ENCODE data around the gene TSACC.
"Not testable (repeated sequence)": the region's sequence is repeated elsewhere in the genome, so short reads cannot be mapped to it uniquely, and the experiment has no call there.

TSACC gene

DNA sequence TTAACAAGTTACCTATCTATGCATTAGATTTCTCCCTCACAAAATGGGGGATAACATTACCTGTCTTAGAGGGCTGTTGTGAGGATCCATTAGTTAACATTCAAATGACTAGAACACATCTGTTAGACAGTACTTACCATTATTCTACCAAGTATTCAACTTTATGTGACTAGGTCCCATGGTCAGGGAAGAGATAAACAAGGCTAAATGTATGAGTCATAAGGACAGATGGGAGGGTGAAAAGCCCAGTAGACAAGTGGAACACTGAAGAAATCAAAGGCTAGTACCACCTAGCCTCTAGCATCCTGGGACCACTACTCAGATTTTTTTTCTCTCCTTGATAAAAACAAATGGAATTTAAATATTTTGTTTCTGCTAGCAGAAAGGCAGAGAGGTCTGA, 30.2 kb upstream of the TSACC start:
- Histone ChIP-seq H3K27ac (ENCODE audit: low read depth, low read length) (no peak overlapping the region), H3K27me3 (ENCODE audit: control insufficient read depth in 5 of 5, insufficient read depth in 4 of 5, low read length in 5 of 5) (no peaks in the 10 kb centered on the region), H3K36me3 (ENCODE audit: control insufficient read depth in 5 of 5, insufficient read depth in 5 of 5, low read length in 5 of 5) (peaks cover 19 to 68% (median 50%) of the 10 kb centered on the region in 5 donors), H3K4me1 (ENCODE audit: control insufficient read depth in 5 of 5, insufficient read depth in 5 of 5, low read length in 5 of 5) (peaks cover 0 to 9% (median 0%) of the 10 kb centered on the region in 5 donors), H3K9ac (ENCODE audit: low read length in 5 of 5) (no peak overlapping the region), H3K4me3 (ENCODE audit: low read depth in 1 of 5, low read length in 5 of 5) (no peak overlapping the region), H3K9me3 (ENCODE audit: control insufficient read depth in 5 of 5, low read length in 5 of 5) (no peaks in the 10 kb centered on the region)

DNA sequence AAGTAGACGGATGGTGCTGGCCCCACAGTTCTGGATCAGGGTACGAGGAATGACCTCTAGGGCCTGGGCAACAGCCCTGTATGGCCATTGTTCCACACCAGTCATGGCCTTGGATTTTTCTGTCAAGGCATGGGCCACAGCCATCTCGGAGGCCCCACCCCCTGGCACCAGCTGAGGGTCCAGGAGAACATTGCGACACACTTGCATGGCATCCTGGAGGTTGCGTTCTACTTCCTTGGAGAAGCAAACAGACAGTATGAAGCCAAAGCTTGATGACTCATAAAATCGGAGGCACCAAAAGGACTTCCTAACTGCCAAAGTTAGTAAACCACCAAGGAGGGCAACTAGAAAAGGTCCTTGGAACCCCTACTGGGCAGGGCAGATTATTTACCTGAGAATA, 27.4 kb upstream of the TSACC start:
- Histone ChIP-seq H3K4me3 (ENCODE audit: low read depth in 1 of 5, low read length in 5 of 5) (no peak overlapping the region), H3K9ac (ENCODE audit: low read length in 5 of 5) (no peak overlapping the region), H3K27ac (ENCODE audit: low read depth, low read length) (no peak overlapping the region), H3K4me1 (ENCODE audit: control insufficient read depth in 5 of 5, insufficient read depth in 5 of 5, low read length in 5 of 5) (peaks cover 0 to 9% (median 0%) of the 10 kb centered on the region in 5 donors), H3K27me3 (ENCODE audit: control insufficient read depth in 5 of 5, insufficient read depth in 4 of 5, low read length in 5 of 5) (no peaks in the 10 kb centered on the region), H3K9me3 (ENCODE audit: control insufficient read depth in 5 of 5, low read length in 5 of 5) (no peaks in the 10 kb centered on the region), H3K36me3 (ENCODE audit: control insufficient read depth in 5 of 5, insufficient read depth in 5 of 5, low read length in 5 of 5) (peaks cover 30 to 89% (median 69%) of the 10 kb centered on the region in 5 donors)

DNA sequence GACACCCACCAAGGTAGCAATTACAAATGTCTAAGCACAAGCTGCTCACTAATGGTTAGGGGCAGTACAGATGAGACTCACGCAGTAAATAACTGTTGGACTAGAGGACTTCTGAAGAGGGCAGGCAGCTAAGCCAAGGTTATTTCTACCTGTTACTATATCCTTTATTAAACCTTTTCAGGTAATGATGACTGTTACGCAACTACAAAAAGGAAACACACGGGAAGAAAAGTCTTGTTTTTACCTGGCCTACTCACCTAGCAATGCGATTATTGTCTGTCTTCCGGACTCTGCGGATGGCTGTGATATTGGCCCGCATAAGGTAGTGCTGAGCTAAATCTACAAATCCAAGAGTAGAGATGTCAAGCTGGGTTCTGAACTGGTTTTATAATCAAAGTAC, 21.4 kb upstream of the TSACC start:
- H3K36me3 ChIP-seq (ENCODE audit: control insufficient read depth in 5 of 5, insufficient read depth in 5 of 5, low read length in 5 of 5), result peaks cover 41 to 93% (median 78%) of the 10 kb centered on the region in 5 donors
- no peaks in the 10 kb centered on the region for H3K4me1 ChIP-seq (ENCODE audit: control insufficient read depth in 5 of 5, insufficient read depth in 5 of 5, low read length in 5 of 5)
- H3K9ac ChIP-seq (ENCODE audit: low read length in 5 of 5), result no peak overlapping the region
- H3K4me3 ChIP-seq (ENCODE audit: low read depth in 1 of 5, low read length in 5 of 5), result no peak overlapping the region
- no peak overlapping the region for H3K27ac ChIP-seq (ENCODE audit: low read depth, low read length)
- no peaks in the 10 kb centered on the region for H3K27me3 ChIP-seq (ENCODE audit: control insufficient read depth in 5 of 5, insufficient read depth in 4 of 5, low read length in 5 of 5)
- H3K9me3 ChIP-seq (ENCODE audit: control insufficient read depth in 5 of 5, low read length in 5 of 5), result no peaks in the 10 kb centered on the region

DNA sequence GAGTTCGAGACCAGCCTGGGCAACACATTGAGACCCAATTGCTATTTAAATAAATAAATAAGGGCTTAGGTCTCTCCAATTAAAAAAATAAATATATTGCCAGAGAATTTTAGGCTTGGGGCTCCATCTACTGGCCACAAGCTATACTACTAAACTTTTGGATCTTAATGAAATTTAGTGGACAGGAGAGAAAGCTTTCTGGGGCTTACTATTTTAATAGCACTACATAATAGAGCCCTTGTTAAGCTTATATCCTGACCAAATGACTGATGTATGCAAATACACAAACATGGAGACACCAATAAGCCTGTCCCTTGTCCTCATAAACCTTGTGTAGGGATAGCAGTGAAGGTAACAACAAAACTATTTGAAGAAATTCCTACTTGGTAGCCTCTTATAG, 18.7 kb upstream of the TSACC start:
- H3K27me3 ChIP-seq (ENCODE audit: control insufficient read depth in 5 of 5, insufficient read depth in 4 of 5, low read length in 5 of 5), result no peaks in the 10 kb centered on the region
- no peaks in the 10 kb centered on the region for H3K4me1 ChIP-seq (ENCODE audit: control insufficient read depth in 5 of 5, insufficient read depth in 5 of 5, low read length in 5 of 5)
- peaks cover 34 to 90% (median 78%) of the 10 kb centered on the region in 5 donors for H3K36me3 ChIP-seq (ENCODE audit: control insufficient read depth in 5 of 5, insufficient read depth in 5 of 5, low read length in 5 of 5)
- H3K4me3 ChIP-seq (ENCODE audit: low read depth in 1 of 5, low read length in 5 of 5), result no peak overlapping the region
- no peaks in the 10 kb centered on the region for H3K9me3 ChIP-seq (ENCODE audit: control insufficient read depth in 5 of 5, low read length in 5 of 5)
- no peak overlapping the region for H3K9ac ChIP-seq (ENCODE audit: low read length in 5 of 5)
- H3K27ac ChIP-seq (ENCODE audit: low read depth, low read length), result no peak overlapping the region

DNA sequence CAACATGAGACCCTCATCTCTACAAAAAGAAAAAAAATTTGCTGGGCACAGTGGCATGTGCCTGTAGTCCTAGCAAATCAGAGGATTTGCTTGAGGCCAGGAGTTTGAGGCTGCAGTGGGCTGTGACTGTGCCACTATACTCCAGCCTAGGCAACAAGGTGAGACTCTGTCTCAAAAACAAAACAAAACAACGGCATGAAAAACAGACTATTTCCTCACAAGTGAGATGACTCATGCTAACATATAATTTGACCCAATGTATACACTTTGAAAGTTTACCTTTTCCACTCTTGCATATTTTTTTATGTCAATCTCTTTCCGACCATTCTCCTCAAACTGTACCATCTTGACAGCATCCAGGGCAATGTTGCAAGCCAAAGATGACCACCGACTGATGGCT, 17.8 kb upstream of the TSACC start:
- no peaks in the 10 kb centered on the region for H3K9me3 ChIP-seq (ENCODE audit: control insufficient read depth in 5 of 5, low read length in 5 of 5)
- no peaks in the 10 kb centered on the region for H3K4me1 ChIP-seq (ENCODE audit: control insufficient read depth in 5 of 5, insufficient read depth in 5 of 5, low read length in 5 of 5)
- H3K9ac ChIP-seq (ENCODE audit: low read length in 5 of 5), result no peak overlapping the region
- peaks cover 32 to 88% (median 80%) of the 10 kb centered on the region in 5 donors for H3K36me3 ChIP-seq (ENCODE audit: control insufficient read depth in 5 of 5, insufficient read depth in 5 of 5, low read length in 5 of 5)
- no peaks in the 10 kb centered on the region for H3K27me3 ChIP-seq (ENCODE audit: control insufficient read depth in 5 of 5, insufficient read depth in 4 of 5, low read length in 5 of 5)
- no peak overlapping the region for H3K27ac ChIP-seq (ENCODE audit: low read depth, low read length)
- no peak overlapping the region for H3K4me3 ChIP-seq (ENCODE audit: low read depth in 1 of 5, low read length in 5 of 5)

DNA sequence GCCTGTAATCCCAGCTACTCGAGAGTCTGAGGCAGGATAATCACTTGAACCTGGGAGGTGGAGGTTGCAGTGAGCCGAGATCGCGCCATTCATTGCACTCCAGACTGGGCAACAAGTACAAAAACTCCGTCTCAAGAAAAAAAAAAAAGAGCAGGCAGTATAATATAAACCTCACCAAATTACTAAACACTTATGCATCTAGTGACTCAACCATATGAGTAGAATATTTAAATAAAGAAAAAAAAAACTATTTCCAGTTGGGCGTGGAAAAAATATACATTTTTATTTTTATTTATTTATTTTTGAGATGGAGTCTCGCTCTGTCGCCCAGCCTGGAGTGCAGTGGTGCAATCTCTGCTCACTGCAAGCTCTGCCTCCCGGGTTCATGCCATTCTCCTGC, 15.1 kb upstream of the TSACC start:
- not testable (repeated sequence) for H3K27ac ChIP-seq (ENCODE audit: low read depth, low read length); H3K9ac ChIP-seq (ENCODE audit: low read length in 5 of 5); H3K9me3 ChIP-seq (ENCODE audit: control insufficient read depth in 5 of 5, low read length in 5 of 5); H3K4me3 ChIP-seq (ENCODE audit: low read depth in 1 of 5, low read length in 5 of 5); H3K4me1 ChIP-seq (ENCODE audit: control insufficient read depth in 5 of 5, insufficient read depth in 5 of 5, low read length in 5 of 5); H3K27me3 ChIP-seq (ENCODE audit: control insufficient read depth in 5 of 5, insufficient read depth in 4 of 5, low read length in 5 of 5)
- peaks cover 18 to 68% (median 56%) of the 10 kb centered on the region in 5 donors for H3K36me3 ChIP-seq (ENCODE audit: control insufficient read depth in 5 of 5, insufficient read depth in 5 of 5, low read length in 5 of 5)

DNA sequence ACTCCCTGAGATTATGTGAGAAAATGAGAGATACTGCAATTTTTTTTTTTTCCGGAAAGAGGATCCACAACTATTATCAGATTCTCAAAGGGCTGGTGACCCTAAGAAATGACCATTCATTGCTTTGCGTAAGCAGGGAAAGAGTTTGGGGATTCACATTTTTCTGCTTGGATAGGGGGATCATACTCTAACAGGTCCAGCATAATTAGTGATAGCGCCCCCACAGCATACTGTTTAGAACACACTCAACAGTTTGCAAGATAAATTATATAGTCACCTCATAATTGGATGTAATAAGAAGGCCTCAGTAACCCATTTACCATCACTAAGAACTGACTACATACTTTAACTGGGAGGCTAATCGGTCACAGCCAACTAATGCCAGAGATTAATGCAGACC, 2.1 kb upstream of the TSACC start:
- peak overlapping the region in 2 of 5 donors; percentile 3 to 42 for H3K4me3 ChIP-seq (ENCODE audit: low read depth in 1 of 5, low read length in 5 of 5)
- H3K9ac ChIP-seq (ENCODE audit: low read length in 5 of 5), result peak overlapping the region in 1 of 5 donors; percentile 21
- no peak overlapping the region for H3K27ac ChIP-seq (ENCODE audit: low read depth, low read length)
- H3K4me1 ChIP-seq (ENCODE audit: control insufficient read depth in 5 of 5, insufficient read depth in 5 of 5, low read length in 5 of 5), result peaks cover 2 to 29% (median 18%) of the 10 kb centered on the region in 5 donors
- H3K27me3 ChIP-seq (ENCODE audit: control insufficient read depth in 5 of 5, insufficient read depth in 4 of 5, low read length in 5 of 5), result no peaks in the 10 kb centered on the region
- no peaks in the 10 kb centered on the region for H3K9me3 ChIP-seq (ENCODE audit: control insufficient read depth in 5 of 5, low read length in 5 of 5)
- H3K36me3 ChIP-seq (ENCODE audit: control insufficient read depth in 5 of 5, insufficient read depth in 5 of 5, low read length in 5 of 5), result peaks cover 18 to 42% (median 33%) of the 10 kb centered on the region in 5 donors

DNA sequence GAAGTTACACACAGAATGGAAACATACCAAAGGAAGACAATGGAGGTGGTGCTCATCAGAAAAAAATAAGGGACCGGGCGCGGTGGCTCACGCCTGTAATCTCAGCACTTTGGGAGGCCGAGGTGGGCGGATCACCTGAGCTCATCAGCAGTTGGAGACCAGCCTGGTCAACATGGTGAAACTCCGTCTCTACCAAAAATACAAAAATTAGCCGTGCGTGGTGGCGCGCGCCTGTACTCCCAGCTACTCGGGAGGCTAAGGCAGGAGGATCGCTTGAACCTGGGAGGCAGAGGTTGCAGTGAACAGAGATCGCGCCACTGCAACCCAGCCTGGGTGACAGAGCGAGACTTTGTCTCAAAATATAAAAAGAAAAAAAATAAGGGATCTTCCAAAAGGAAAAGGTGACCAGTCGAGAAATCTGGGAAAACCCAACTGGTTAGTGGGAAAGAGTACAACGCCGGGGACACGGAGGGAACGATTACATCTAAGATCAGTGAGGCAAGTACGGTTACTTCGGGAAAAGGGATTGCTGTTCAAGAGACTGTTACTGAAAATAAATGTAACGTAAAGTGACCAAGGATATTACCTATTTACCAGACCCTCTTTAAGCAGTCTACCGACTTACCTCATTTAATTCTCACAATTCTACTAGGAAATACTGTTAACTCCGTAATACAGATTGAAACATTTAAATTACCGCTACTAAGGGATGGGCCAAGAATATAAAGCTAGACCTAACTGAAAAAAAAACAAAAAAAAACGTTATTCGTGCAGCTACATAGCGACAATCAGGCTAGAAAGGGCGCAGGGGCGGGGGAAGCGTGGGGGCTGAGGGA, 1.1 kb upstream of the TSACC start:
- H3K9me3 ChIP-seq (ENCODE audit: control insufficient read depth in 5 of 5, low read length in 5 of 5), result no peaks in the 10 kb centered on the region
- peak overlapping the region; percentile 78 to 97 (median 91) for H3K9ac ChIP-seq (ENCODE audit: low read length in 5 of 5)
- peak overlapping the region; percentile 77 to 98 (median 91) for H3K4me3 ChIP-seq (ENCODE audit: low read depth in 1 of 5, low read length in 5 of 5)
- H3K36me3 ChIP-seq (ENCODE audit: control insufficient read depth in 5 of 5, insufficient read depth in 5 of 5, low read length in 5 of 5), result peaks cover 18 to 33% (median 30%) of the 10 kb centered on the region in 5 donors
- peak overlapping the region; percentile 94 for H3K27ac ChIP-seq (ENCODE audit: low read depth, low read length)
- no peaks in the 10 kb centered on the region for H3K27me3 ChIP-seq (ENCODE audit: control insufficient read depth in 5 of 5, insufficient read depth in 4 of 5, low read length in 5 of 5)
- peaks cover 2 to 29% (median 18%) of the 10 kb centered on the region in 5 donors for H3K4me1 ChIP-seq (ENCODE audit: control insufficient read depth in 5 of 5, insufficient read depth in 5 of 5, low read length in 5 of 5)

DNA sequence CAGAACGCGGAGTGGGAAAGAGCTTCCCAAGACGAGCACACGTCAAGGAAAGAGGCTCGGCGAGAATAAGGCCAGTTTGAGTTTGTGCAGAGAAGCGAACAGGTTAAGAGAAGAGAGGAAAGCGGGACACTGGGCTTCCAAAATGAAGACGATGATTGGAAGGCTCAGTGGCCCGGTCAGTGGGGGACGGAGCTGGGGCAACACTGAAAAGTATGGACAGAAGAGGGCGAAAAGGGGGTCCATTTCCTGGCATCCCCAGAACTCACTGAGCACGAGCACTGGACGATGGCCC, 492 bp upstream of the TSACC start:
- Histone ChIP-seq H3K27me3 (ENCODE audit: control insufficient read depth in 5 of 5, insufficient read depth in 4 of 5, low read length in 5 of 5) (no peaks in the 10 kb centered on the region), H3K4me1 (ENCODE audit: control insufficient read depth in 5 of 5, insufficient read depth in 5 of 5, low read length in 5 of 5) (peaks cover 2 to 29% (median 18%) of the 10 kb centered on the region in 5 donors), H3K27ac (ENCODE audit: low read depth, low read length) (peak overlapping the region; percentile 94), H3K4me3 (ENCODE audit: low read depth in 1 of 5, low read length in 5 of 5) (peak overlapping the region; percentile 77 to 98 (median 91)), H3K36me3 (ENCODE audit: control insufficient read depth in 5 of 5, insufficient read depth in 5 of 5, low read length in 5 of 5) (peaks cover 13 to 27% (median 24%) of the 10 kb centered on the region in 5 donors), H3K9me3 (ENCODE audit: control insufficient read depth in 5 of 5, low read length in 5 of 5) (no peaks in the 10 kb centered on the region), H3K9ac (ENCODE audit: low read length in 5 of 5) (peak overlapping the region; percentile 78 to 97 (median 91))

DNA sequence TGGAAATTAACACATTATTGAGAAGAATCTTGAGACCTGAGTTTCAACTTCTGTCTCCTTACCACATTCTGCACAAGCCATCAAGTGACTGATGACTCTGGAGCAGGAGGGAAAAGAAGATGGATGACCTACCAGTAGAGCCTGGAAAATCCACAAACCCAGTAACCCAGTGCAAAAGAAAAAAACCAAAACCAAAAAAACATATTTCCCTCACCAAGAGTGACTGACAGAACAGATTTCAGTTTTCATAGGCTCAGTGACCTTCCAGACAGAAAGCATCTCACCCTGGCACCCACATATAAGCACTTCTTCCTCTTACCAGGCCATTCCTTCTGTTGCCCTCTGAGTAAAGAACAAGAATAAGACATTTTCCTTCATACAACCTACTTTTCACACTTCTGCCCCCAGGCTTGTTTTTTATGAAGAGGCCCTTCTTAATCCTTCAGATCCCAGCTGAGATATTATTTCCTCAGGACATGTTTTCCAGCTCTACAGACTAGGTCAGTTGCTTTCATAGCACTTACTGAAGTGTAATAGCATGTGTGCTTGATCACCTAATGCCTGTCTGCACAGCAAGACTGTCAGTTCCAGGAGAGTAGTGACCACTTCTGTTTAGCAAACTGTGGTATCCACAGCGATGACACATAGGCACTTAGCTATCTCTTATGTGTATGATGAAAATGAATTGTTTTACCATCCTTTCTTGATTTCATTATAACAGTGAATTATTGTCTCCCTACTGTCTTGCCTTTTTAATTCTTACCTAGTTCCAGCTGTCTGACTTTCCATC, 4.0 kb downstream of the TSACC start:
- H3K27me3 ChIP-seq (ENCODE audit: control insufficient read depth in 5 of 5, insufficient read depth in 4 of 5, low read length in 5 of 5), result peaks cover 0 to 10% (median 0%) of the 10 kb centered on the region in 5 donors
- no peaks in the 10 kb centered on the region for H3K36me3 ChIP-seq (ENCODE audit: control insufficient read depth in 5 of 5, insufficient read depth in 5 of 5, low read length in 5 of 5)
- H3K27ac ChIP-seq (ENCODE audit: low read depth, low read length), result no peak overlapping the region
- H3K4me3 ChIP-seq (ENCODE audit: low read depth in 1 of 5, low read length in 5 of 5), result no peak overlapping the region
- H3K4me1 ChIP-seq (ENCODE audit: control insufficient read depth in 5 of 5, insufficient read depth in 5 of 5, low read length in 5 of 5), result peaks cover 0 to 8% (median 3%) of the 10 kb centered on the region in 5 donors
- H3K9me3 ChIP-seq (ENCODE audit: control insufficient read depth in 5 of 5, low read length in 5 of 5), result no peaks in the 10 kb centered on the region
- H3K9ac ChIP-seq (ENCODE audit: low read length in 5 of 5), result no peak overlapping the region
